Right hindlimb (tissue), 1 donor: ENCODE results near the gene ACSF3.
"Not testable (repeated sequence)": the region's sequence is repeated elsewhere in the genome, so short reads cannot be mapped to it uniquely, and the experiment has no call there.

Experiments
- DNase-seq: peaks from one replicate; pipeline ENCODE4 v3.0.0-alpha.2; 2018

Gene ACSF3

DNA sequence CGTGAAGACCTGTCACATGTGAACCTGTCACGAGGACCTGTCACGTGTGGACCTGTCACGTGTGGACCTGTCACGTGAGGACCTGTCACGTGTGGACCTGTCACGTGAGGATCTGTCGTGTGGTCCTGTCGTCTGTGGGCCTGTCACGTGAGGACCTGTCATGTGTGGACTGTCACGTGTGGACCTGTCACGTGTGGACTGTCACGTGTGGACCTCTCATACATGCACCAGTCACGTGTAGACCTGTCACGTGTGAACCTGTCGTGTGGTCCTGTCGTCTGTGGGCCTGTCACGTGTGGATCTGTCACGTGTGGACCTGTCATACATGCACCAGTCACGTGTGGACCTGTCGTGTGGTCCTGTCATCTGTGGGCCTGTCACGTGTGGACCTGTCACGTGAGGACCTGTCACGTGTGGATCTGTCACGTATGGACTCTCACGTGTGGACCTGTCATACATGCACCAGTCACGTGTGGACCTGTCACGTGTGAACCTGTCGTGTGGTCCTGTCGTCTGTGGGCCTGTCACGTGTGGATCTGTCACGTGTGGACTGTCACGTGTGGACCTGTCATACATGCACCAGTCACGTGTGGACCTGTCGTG lies 19.5 kb upstream of the ACSF3 start:
- DNase-seq: not testable (repeated sequence)

- no peak for DNase-seq
Observed at GRCh38 chr16:89074803-89075688, 18.6 kb upstream of the ACSF3 start.

GRCh38 chr16:89076159-89076558 lies 17.5 kb upstream of the ACSF3 start:
- DNase-seq: no peak

DNA sequence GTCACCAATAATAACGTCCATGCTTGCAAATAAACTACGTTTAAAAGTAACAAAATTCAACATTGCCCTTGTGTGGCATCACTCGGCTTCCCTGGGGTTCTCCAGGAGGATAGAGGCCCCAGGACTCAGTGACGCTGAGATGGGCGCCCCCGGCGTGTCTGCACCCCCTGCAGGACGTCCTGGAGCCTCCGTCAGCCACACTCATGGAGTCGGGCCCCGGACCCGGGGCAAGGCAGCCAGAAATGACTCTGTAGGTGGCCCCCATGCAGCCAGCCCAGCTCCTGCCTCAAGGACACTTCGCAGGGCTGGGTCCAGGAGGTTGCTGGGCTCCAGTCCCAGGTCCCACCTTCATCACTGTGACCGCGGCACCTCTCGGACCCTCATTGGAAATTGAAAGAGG lies 16.6 kb upstream of the ACSF3 start:
- DNase-seq: no peak

GRCh38 chr16:89078172-89078571 lies 15.5 kb upstream of the ACSF3 start:
- no peak for DNase-seq

DNA sequence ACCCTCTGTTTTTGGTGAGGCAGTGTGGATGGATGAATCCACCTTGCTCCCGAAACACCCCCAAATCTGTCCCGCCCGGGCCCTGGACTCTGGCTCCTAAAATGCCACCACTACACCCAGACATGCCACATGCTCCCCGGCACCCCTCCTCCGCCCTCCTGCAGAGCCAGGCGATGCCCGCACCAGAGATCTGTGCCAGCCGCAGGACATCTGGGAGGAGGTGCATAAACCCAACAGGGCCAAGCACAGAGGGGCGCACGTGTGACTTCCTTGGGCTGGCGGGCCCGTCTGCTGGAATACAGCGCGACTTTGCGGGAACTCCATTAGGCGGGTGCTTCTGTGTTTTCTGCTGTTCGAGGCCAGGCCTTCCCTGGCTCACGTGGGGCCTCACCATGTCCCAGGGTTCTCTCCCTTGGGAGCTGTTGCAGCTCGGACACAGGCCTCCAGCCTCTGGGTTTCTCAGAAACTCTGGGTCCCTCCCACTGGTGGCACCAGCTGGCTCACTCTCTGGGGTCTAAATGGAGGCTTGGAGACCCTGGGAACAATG lies 14.1 kb upstream of the ACSF3 start:
- no peak for DNase-seq

- peak; percentile 81 for DNase-seq
Observed at GRCh38 chr16:89080196-89080853, 13.3 kb upstream of the ACSF3 start.

DNA sequence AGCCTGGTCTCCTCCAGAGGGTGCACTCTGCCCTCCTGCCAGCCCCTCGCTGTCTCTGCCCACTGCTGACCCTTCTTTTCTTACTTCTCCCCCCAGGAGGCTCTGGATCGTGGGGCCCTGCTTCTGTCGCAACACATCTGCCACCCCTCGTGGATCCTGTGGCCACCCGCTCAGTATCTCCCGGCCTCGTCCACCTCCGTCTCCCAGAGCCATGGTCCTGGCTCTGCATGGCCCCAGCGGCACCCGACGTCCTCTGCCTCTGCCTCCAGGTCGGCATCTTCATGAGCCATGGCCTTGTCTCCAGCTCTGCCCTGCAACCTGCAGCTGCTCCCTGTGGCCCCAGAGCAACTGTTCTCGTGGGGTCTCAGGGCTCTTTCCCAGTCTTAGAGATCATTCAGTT lies 12.1 kb upstream of the ACSF3 start:
- DNase-seq: no peak

- no peak for DNase-seq
Observed at GRCh38 chr16:89084411-89084810, 9.2 kb upstream of the ACSF3 start.

DNA sequence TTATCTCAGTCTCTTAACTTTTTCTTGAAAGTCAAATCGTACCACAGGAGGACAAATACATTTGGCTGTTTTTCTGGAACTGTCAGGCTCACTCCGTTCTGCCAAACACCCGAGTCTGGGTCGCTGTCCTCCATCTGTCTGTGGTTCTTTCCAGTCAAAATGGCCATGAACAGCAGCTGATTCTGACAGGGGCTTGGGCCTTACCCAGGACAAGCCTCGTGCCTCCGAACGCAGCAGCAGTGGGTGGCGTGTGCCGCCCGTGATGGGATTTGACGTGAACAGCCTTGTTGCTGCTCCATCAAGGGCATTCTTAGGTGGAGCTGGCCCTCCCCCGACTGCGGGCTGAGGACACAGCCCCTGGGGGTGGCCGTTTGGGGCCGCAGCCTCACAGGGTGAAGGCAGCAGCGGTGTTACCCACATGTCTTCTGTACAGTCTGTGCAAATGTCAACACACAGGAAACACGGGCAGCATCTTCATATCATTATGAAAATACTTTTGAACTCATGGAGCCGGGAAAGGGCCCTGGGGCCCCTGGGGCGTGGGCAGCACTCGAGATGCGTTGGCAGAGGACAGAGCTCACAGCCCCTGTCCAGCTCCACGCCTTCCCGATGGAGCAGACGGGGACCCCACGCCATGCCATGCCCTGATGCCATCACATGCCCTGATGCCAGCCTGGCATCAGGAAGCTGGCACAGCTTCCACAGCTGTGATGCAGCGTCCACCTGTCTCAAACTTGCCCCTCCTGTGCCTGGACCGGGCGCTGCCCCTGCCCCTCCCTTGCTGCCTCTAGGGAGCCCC lies 8.6 kb upstream of the ACSF3 start:
- no peak for DNase-seq

DNA sequence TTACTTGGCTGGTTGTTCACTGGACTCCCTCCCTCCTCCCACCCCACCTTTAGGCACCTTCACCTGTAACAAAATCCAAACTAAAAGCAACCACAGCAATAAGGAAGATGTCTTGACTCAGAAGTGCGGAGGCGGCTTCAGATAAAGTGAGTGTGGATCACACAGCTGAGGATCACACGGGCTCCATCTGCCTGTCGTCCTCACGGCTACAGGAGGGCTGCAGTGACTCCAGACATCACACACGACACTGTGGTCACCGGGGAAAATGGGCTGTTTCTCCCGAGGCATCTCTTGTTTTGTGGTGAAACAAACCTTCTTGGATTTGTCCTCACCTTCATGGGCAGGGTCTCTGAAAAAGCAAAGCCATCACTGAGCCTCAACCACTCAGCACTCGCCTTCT lies 7.9 kb upstream of the ACSF3 start:
- DNase-seq: no peak

DNA sequence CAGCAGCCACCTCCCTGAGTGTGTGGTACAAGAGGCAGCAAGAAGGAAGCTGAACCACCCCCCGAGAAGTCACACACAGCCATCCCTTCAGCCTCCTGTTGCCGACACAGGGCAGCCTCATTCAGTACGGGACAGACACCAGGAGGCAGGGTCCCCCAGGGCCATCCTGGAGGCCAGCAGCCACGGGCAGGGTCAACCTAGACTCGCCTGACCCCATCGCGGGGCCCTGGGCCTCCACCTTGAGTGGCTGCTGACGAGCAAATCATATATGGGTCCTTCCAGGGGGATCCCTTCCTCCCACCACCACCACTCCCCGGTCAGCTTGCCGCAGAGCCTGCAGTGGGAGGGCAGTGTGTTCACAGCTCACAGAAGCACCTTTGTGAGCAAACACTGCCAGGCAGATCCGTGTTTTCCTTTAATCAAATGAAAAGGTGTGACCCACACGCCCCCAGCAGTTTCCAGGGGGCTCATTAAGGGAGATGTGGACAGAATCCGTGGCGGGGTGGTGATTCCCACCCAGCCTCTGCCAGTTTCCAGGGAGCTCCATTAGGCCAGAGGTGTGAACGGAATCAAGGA lies 5.6 kb upstream of the ACSF3 start:
- DNase-seq: no peak

DNA sequence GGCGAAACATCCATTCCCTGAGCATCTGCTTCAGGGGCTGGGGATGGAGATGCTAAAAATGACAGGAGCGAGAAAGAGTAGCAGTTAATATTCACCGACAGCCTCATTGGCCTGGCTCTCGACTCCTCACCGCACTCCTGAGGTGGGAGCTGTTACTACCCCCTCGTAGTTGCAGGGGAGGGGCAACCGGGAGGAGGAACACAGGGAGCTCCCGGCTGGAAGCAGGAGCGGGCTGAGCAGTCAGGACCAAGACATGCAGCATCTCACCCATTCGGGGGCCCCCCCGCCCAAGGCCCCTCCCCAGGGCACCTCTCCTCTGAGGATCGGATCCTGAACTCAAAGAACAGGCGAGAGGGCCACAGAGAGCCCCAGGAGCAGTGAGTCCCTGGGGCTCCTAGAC lies 4.5 kb upstream of the ACSF3 start:
- no peak for DNase-seq

DNA sequence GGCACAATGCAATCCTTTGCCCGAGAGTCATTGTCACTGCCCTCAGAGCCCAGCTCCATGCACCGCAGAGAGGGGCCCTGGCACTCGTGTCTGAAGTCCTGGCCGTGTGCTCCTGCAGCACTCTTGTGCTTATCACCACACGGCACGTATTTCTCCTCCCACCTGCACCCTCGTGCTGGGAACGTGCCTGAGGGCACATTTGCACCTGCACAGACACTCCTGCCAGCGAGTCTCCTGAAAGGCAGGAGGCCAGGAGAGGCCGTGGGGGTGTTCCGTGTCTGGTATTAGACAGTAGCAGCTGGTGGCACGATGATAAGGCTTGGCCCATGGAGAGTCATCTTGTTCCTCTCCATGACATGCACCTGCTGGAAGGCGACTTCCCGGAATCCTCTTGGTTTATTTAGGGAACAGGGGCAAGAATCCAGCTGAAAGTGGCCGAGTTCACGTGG lies 3.4 kb upstream of the ACSF3 start:
- no peak for DNase-seq

- no peak for DNase-seq
Observed at GRCh38 chr16:89090669-89091426, 2.8 kb upstream of the ACSF3 start.

DNA sequence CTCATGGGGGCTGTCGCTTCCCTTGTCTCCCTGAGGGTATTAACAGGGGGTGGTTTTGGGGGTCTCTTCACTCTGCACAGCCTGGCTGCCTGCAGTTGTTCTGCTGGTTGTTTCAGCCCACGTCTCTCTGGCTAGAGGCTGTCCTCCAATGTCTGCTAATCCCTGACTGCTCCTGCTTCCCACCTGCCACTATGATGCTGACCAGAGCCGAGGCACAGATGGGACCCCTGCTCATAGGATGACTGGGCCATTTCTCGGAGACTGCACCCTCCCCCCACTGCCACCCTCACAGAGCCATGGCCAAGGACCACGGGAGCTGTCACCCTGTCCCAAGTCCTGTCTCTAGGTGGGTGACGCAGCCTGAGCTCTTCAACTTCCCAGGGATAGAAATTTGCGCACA lies 1.6 kb upstream of the ACSF3 start:
- no peak for DNase-seq

GRCh38 chr16:89093252-89093601 lies 425 bp upstream of the ACSF3 start:
- DNase-seq: not testable (repeated sequence)

DNA sequence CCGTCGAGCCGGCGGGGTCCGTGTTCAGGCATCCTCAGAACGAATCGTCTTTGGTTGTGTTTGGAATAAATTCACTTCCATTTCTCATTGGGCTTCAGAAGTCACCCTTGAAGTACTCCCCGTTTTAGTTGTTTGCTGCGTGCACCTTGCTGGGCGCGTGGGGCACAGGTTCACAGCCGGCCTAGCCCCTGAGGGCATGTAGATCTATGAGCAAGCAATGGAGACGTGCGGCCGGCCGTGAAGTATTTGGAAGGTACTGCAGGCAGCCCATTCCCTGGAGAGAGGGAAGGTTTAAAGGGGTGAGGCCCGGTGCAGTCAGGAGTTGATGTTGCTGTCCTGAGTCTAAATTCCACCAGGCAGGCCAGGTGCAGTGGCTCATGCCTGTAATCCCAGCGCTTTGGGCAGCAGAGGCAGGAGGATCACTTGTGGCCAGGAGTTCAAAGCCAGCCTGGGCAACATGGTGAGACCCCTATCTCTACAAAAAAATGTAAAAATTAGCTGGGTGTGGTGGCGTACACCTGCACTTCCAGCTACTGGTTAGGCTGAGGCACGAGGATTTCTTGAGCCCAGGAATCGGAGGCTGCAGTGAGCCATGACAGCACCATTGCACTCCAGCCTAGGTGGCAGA lies 714 bp downstream of the ACSF3 start:
- no peak for DNase-seq

DNA sequence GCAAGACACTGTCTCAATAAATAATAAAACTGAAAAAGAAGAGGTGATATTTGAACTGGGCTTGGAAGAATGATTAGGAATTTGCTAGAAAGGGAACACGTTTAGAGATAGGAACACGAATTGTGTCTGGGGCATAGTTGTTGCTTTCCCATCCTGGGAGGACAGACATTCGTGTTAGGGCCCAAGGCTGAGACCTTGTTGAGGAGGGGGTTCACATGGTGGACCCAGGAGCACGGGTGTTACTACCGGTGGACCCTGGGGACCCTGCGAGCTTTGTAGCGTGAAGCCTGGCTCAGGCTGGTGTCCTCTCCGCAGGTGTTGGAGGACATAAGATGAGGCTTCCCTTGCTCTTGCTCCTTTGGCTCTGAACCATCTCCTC lies 1.2 kb downstream of the ACSF3 start:
- no peak for DNase-seq

GRCh38 chr16:89095491-89095951 lies 1.9 kb downstream of the ACSF3 start:
- no peak for DNase-seq

DNA sequence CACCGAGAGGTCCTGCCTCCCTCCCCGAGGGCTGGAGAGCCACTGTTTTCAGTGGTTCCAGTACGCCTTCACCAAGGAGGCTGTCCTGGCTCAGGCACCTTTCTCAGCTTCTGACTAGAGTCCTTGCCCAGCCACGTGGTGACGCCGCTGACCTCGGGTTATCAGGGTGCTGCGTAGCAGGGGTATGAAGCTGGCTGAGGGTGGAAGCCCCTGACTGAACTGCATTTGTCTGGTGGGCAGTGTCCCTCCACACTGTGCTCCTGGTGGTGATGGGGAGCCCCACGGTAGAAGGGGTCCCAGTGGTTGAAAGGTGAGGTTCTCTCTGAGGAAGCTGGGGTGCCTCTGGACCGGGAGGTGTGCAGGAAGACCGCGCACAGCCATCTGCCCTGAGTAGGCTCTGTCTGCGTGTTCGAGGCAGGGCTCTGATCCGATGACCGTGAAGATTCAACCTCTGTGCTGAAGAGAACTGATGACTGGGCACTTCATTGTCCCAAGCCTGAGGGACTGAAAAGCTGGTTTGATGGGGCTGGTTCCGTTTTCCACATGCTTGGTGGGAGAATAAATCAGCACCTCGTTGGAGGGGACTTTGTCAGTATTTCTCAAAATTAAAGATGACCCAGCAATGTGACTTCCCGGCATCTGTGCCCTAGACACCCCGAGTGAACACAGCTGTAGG lies 2.5 kb downstream of the ACSF3 start:
- DNase-seq: no peak
